Epithelial cell of proximal tubule (primary cell): ENCODE measurements around the gene TSPAN11. TPM values are rescaled to one million over a fixed set of nuclear protein-coding genes. Genes with fewer than 3 reads are reported as not detected.

ENCODE experiments used
- DNase-seq: peaks from one replicate; pipeline ENCODE4 v3.0.0-alpha.2; 2011; ENCODE audit warnings: low read depth
- H3K4me3 ChIP-seq: 2 replicates; pipeline ENCODE4 v1.5.1; 2011; ENCODE audit warnings: low read depth, mild to moderate bottlenecking, low read length
- CTCF ChIP-seq: conservative IDR thresholded peaks from 2 replicates; pipeline ENCODE4 v1.5.1; 2012; ENCODE audit warnings: low read depth, mild to moderate bottlenecking, low read length
- total RNA-seq: library from RNA; depleted of rRNA; stranded (reverse); fragments of >200 nt; gene quantifications from 2 replicates; pipeline ENCODE4 v1.2.3, GENCODE V29; 2015

TSPAN11 gene
- total RNA-seq, 1 donor from 2014 or later, result 1.3 TPM

- DNase-seq, result no peak
- TF ChIP-seq CTCF, result no peak
- no peak overlapping the region for H3K4me3 ChIP-seq
Observed at GRCh38 chr12:30942486-30942885, 15.9 kb downstream of the TSPAN11 start.

- no peak for TF ChIP-seq CTCF
- no peak overlapping the region for H3K4me3 ChIP-seq
- no peak for DNase-seq
Observed at GRCh38 chr12:30942936-30943335, 16.4 kb downstream of the TSPAN11 start.

DNA sequence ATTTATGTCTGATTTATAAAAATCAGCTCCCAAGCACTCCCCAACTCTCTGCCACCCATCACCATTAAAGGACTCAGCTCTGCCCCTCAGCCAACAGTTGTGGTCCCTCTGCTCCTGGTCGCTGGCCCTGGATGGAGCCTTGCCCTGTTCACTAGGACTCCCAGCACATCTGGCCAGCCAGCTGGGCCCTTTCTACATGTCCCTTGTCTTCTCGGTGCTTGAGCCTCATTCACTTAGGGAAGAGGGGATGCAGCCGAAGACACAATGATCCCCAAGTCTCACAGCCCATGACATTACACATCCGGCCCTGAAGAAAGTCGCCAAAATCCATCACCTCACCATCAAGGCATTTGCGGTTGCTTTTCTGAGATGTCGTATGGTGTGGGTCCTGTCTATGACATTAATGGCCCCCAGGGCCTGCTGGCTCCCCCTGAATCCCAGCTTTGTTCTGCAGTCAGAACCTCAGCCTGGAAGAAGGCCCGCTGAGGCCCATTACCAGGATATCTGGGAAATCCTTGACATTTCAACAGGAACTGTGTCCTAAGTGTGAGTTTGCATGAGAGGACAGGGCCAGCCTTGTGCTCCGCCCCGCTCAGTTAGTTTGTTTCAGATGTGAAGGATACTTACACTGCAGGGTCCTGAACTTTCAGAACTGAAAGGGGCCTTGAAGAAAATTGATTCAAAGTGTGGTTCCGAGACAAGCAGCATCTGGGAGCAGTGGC, 19.1 kb downstream of the TSPAN11 start:
- no peak overlapping the region for H3K4me3 ChIP-seq
- no peak for DNase-seq
- TF ChIP-seq CTCF, result no peak

DNA sequence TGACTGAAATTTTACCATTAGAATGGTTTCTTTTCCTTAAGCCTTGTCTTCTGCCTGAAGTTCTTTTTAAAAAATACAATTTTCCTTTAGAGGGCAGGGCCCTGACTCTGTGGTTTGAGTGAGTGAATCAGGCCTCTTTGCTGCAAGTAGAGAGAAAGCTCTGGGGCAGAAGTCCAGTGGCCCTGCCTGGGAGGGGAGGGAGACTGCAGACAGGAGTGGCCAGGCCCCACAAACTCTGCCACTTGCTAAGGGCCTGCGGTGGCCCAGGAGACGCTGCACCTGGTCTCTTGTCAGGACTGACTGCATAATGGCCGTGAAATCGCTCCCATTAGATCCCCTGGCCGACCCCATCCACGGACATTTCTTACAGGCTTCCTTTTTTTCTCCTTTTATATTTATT, 25.5 kb downstream of the TSPAN11 start:
- DNase-seq, result no peak
- TF ChIP-seq CTCF, result no peak
- H3K4me3 ChIP-seq, result no peak overlapping the region

GRCh38 chr12:30953257-30953656, 26.7 kb downstream of the TSPAN11 start:
- DNase-seq, result no peak
- TF ChIP-seq CTCF, result no peak
- no peak overlapping the region for H3K4me3 ChIP-seq

DNA sequence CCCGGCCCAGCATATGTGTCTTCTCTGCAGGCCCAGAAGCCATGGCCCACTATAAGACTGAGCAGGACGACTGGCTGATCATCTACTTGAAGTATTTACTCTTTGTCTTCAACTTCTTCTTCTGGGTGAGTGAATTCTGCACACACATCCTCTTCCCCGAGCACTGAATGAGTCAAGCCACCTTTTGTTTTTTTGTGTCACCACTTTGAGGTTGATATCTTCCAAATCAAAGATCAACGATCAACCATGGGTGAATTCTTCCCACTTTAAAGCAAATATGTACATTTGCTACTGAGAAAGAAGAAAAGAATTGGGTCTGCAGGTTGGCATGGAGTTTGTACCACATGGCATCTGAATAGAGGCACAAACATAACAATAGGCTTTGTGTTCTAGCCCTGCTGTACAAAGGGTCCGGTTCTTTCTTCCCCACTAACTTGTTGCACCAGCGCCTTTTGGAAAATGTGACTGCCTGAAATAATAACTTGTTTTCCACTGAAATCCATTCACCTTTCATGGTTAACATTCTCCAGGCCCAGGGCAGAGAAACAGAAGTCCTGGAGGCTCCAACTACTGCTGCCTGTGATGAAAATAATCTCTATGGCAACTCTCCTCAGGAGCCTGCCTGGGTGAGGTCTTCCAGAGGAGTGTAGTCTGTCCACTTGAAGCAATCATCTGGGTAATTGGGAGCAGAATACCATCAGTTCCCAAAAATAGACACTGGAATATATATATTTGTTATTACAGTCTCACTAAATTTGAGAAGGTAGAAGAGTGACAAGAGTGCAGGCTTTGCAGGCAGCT, 27.6 kb downstream of the TSPAN11 start:
- no peak overlapping the region for H3K4me3 ChIP-seq
- no peak for TF ChIP-seq CTCF
- DNase-seq, result no peak
